Uterus (tissue), 2 donors: ENCODE data around the gene SLC17A9.

ENCODE experiments used
- CTCF ChIP-seq, 4 experiments: fragments of 200-600 bp in 2 of 4; fragments of 450-650 bp in 2 of 4; sonication (generic) in 2 of 4; IDR thresholded peaks; one replicate each; pipeline ENCODE4 v1.5.1; 2016 to 2019; ENCODE audit warnings: antibody characterized with exemption in 4 of 4, mild to moderate bottlenecking in 2 of 4, moderate library complexity in 1 of 4
- POLR2A ChIP-seq, 2 donors: fragments of 450-650 bp; IDR thresholded peaks; one replicate each; pipeline ENCODE4 v1.6.1; 2016; ENCODE audit warnings: antibody characterized with exemption in 2 of 2, mild to moderate bottlenecking in 1 of 2, moderate library complexity in 1 of 2

GRCh38 chr20:62951143-62951895, 1.2 kb upstream of the SLC17A9 start:
- TF ChIP-seq POLR2A (IDR thresholded peaks at IDR 0.05) (no peak), CTCF (IDR thresholded peaks at IDR 0.05) (no peak)
